Parathyroid adenoma (tissue), 2 donors: ENCODE results near the gene ZCCHC3.

Experiments used
- H2AFZ ChIP-seq: fragments of 300-600 bp; sonication (generic); one replicate; pipeline ENCODE4 v1.7.0; 2017; ENCODE audit warnings: antibody characterized with exemption, mild to moderate bottlenecking
- H3K27ac ChIP-seq: fragments of 300-600 bp; sonication (generic); one replicate; pipeline ENCODE4 v1.7.0; 2017
- H3K27me3 ChIP-seq: fragments of 300-600 bp; sonication (generic); one replicate; pipeline ENCODE4 v1.7.0; 2017; ENCODE audit warnings: low read length; ENCODE audit not compliant: control insufficient read depth, insufficient read depth
- H3K36me3 ChIP-seq: fragments of 300-600 bp; sonication (generic); one replicate; pipeline ENCODE4 v1.7.0; 2017; ENCODE audit warnings: low read length; ENCODE audit not compliant: control insufficient read depth, insufficient read depth
- H3K4me1 ChIP-seq: fragments of 300-600 bp; sonication (generic); one replicate; pipeline ENCODE4 v1.7.0; 2017; ENCODE audit warnings: control low read depth
- H3K4me2 ChIP-seq: fragments of 300-600 bp; sonication (generic); one replicate; pipeline ENCODE4 v1.7.0; 2017; ENCODE audit warnings: low read length
- H3K4me3 ChIP-seq: fragments of 300-600 bp; sonication (generic); one replicate; pipeline ENCODE4 v1.7.0; 2017; ENCODE audit warnings: low read depth, low read length
- H3K79me2 ChIP-seq: fragments of 300-600 bp; sonication (generic); one replicate; pipeline ENCODE4 v1.7.0; 2017; ENCODE audit warnings: control low read depth
- H3K9ac ChIP-seq: fragments of 300-600 bp; sonication (generic); one replicate; pipeline ENCODE4 v1.7.0; 2017; ENCODE audit warnings: mild to moderate bottlenecking
- H3K9me3 ChIP-seq: fragments of 300-600 bp; sonication (generic); one replicate; pipeline ENCODE4 v1.7.0; 2017; ENCODE audit warnings: low read length; ENCODE audit not compliant: control insufficient read depth
- CTCF ChIP-seq: fragments of 300-600 bp; sonication (generic); IDR thresholded peaks from one replicate; pipeline ENCODE4 v1.7.0; 2017; ENCODE audit warnings: antibody characterized with exemption, mild to moderate bottlenecking
- donor health status: primary hyperparathyroidism.

The ZCCHC3 gene

GRCh38 chr20:295804-296203 lies 1.6 kb upstream of the ZCCHC3 start:
- Histone ChIP-seq H3K79me2 (peaks cover 16% of the 10 kb centered on the region), H3K4me1 (peaks cover 18% of the 10 kb centered on the region), H3K36me3 (no peaks in the 10 kb centered on the region), H2AFZ (no peak overlapping the region), H3K27me3 (no peaks in the 10 kb centered on the region), H3K4me2 (no peak overlapping the region), H3K9ac (no peak overlapping the region), H3K27ac (no peak overlapping the region), H3K4me3 (no peak overlapping the region), H3K9me3 (no peaks in the 10 kb centered on the region)
- no peak for TF ChIP-seq CTCF

- Histone ChIP-seq H3K79me2 (peaks cover 33% of the 10 kb centered on the region), H2AFZ (peak overlapping the region; percentile 70), H3K9ac (peak overlapping the region; percentile 70), H3K27me3 (no peaks in the 10 kb centered on the region), H3K4me1 (peaks cover 23% of the 10 kb centered on the region), H3K36me3 (no peaks in the 10 kb centered on the region), H3K27ac (peak overlapping the region; percentile 96), H3K4me2 (peak overlapping the region; percentile 68), H3K9me3 (no peaks in the 10 kb centered on the region), H3K4me3 (peak overlapping the region; percentile 78)
- no peak for TF ChIP-seq CTCF
Observed at GRCh38 chr20:297925-298775, 780 bp downstream of the ZCCHC3 start.

GRCh38 chr20:298776-299391 lies 1.5 kb downstream of the ZCCHC3 start:
- no peaks in the 10 kb centered on the region for H3K27me3 ChIP-seq
- no peaks in the 10 kb centered on the region for H3K9me3 ChIP-seq
- peak overlapping the region; percentile 78 for H3K4me3 ChIP-seq
- H3K9ac ChIP-seq: no peak overlapping the region
- H3K27ac ChIP-seq: peak overlapping the region; percentile 96
- no peaks in the 10 kb centered on the region for H3K36me3 ChIP-seq
- H3K4me2 ChIP-seq: peak overlapping the region; percentile 68
- peaks cover 33% of the 10 kb centered on the region for H3K79me2 ChIP-seq
- peaks cover 23% of the 10 kb centered on the region for H3K4me1 ChIP-seq
- no peak overlapping the region for H2AFZ ChIP-seq
- TF ChIP-seq CTCF: no peak

- Histone ChIP-seq H3K4me1 (peaks cover 23% of the 10 kb centered on the region), H3K9ac (no peak overlapping the region), H3K27me3 (no peaks in the 10 kb centered on the region), H3K4me3 (no peak overlapping the region), H3K79me2 (peaks cover 35% of the 10 kb centered on the region), H3K36me3 (no peaks in the 10 kb centered on the region), H3K9me3 (no peaks in the 10 kb centered on the region), H3K27ac (peak overlapping the region; percentile 25), H3K4me2 (peak overlapping the region; percentile 68), H2AFZ (no peak overlapping the region)
- TF ChIP-seq CTCF: no peak
Observed at GRCh38 chr20:300345-300990, 3.1 kb downstream of the ZCCHC3 start.
